GM12864 (cell line): Measurements from ENCODE around the gene ASIC3.

Experiments
- DNase-seq: peaks from one replicate; pipeline ENCODE4 v3.0.0-alpha.2; 2011; ENCODE audit warnings: low read depth
- H3K4me3 ChIP-seq: 2 replicates; pipeline ENCODE4 v1.5.1; 2011; ENCODE audit warnings: mild to moderate bottlenecking, low read depth, low read length, control low read depth
- CTCF ChIP-seq: IDR thresholded peaks from 2 replicates; pipeline ENCODE4 v1.5.1; 2011; ENCODE audit warnings: low read depth, mild to moderate bottlenecking, moderate library complexity, low read length, control low read depth, inconsistent platforms; ENCODE audit errors: missing control alignments

Gene ASIC3

GRCh38 chr7:151005566-151005965 is 42.8 kb upstream of the ASIC3 start:
- no peak overlapping the region for H3K4me3 ChIP-seq
- DNase-seq: no peak
- TF ChIP-seq CTCF: no peak

- TF ChIP-seq CTCF: no peak
- DNase-seq: no peak
- H3K4me3 ChIP-seq: no peak overlapping the region
These were observed 41.6 kb upstream of the ASIC3 start for GRCh38 chr7:151006590-151007300.

GRCh38 chr7:151007469-151007898 is 40.8 kb upstream of the ASIC3 start:
- no peak for DNase-seq
- no peak for TF ChIP-seq CTCF
- no peak overlapping the region for H3K4me3 ChIP-seq

GRCh38 chr7:151008143-151008510 is 40.2 kb upstream of the ASIC3 start:
- H3K4me3 ChIP-seq: no peak overlapping the region
- TF ChIP-seq CTCF: no peak
- DNase-seq: no peak

- peak; percentile 91 for TF ChIP-seq CTCF
- no peak for DNase-seq
These were observed 39.6 kb upstream of the ASIC3 start for GRCh38 chr7:151008511-151009323.

GRCh38 chr7:151009327-151010036 is 38.8 kb upstream of the ASIC3 start:
- TF ChIP-seq CTCF: no peak
- no peak overlapping the region for H3K4me3 ChIP-seq
- no peak for DNase-seq

More at GRCh38 chr7:151008511-151009323, 39.6 kb upstream of the ASIC3 start:
- no peak overlapping the region for H3K4me3 ChIP-seq

GRCh38 chr7:151010037-151010306 is 38.4 kb upstream of the ASIC3 start:
- no peak for TF ChIP-seq CTCF
- no peak for DNase-seq
- H3K4me3 ChIP-seq: no peak overlapping the region
